ENCODE results near the gene TK2. TPM values are rescaled to one million over a fixed set of nuclear protein-coding genes. Genes with fewer than 3 reads are reported as not detected.

The TK2 gene
- total and polyA plus RNA-seq, 9 of the 15 experiments (the other 6 are each of a cell fraction or from before 2014, with no cell fraction given) = 1.1 to 10.2 (median 5.3) TPM

DNA sequence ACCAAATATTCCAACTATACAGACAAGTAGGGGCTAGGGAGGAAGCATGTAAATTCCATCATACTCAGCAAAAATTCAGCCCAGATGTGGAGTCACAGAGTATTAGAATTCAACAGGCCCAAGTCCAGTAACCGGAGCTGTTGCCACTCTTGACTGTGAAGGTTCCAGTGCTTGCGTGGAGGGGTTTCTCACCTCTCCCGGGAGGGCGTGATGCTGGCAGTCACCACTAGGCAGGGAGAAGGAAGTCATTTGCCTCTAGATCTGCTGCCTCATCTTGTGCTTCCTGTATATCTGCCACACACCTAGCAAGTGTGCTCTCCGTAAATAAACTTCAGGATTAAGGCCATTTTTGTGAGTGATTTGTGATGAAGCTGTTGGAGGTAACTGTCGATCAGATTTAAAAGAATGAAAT lies 1.4 kb upstream of the TK2 start (continued):
- TF ChIP-seq, protein P1, sequence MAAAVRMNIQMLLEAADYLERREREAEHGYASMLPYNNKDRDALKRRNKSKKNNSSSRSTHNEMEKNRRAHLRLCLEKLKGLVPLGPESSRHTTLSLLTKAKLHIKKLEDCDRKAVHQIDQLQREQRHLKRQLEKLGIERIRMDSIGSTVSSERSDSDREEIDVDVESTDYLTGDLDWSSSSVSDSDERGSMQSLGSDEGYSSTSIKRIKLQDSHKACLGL (CRISPR knock-in tag; IDR thresholded peaks at IDR 0.05; ENCODE audit: borderline replicate concordance, poor library complexity, severe bottlenecking) = no peak
- TF ChIP-seq, protein P2, sequence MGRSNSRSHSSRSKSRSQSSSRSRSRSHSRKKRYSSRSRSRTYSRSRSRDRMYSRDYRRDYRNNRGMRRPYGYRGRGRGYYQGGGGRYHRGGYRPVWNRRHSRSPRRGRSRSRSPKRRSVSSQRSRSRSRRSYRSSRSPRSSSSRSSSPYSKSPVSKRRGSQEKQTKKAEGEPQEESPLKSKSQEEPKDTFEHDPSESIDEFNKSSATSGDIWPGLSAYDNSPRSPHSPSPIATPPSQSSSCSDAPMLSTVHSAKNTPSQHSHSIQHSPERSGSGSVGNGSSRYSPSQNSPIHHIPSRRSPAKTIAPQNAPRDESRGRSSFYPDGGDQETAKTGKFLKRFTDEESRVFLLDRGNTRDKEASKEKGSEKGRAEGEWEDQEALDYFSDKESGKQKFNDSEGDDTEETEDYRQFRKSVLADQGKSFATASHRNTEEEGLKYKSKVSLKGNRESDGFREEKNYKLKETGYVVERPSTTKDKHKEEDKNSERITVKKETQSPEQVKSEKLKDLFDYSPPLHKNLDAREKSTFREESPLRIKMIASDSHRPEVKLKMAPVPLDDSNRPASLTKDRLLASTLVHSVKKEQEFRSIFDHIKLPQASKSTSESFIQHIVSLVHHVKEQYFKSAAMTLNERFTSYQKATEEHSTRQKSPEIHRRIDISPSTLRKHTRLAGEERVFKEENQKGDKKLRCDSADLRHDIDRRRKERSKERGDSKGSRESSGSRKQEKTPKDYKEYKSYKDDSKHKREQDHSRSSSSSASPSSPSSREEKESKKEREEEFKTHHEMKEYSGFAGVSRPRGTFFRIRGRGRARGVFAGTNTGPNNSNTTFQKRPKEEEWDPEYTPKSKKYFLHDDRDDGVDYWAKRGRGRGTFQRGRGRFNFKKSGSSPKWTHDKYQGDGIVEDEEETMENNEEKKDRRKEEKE (IDR thresholded peaks at IDR 0.05; ENCODE audit: borderline replicate concordance in 1 of 2, control insufficient read depth in 1 of 2, low read depth in 2 of 2, low read length in 1 of 2) = no peak
- TF ChIP-seq SMAD3 (CRISPR knock-in tag; conservative IDR thresholded peaks at IDR 0.05) (no peak), MIER1 (IDR thresholded peaks at IDR 0.05; ENCODE audit: low read depth) (no peak), SRSF3 (IDR thresholded peaks at IDR 0.05; ENCODE audit: insufficient read depth, low read length) (no peak), SMARCB1 (IDR thresholded peaks at IDR 0.05; ENCODE audit: insufficient read length, low read depth) (no peak), JUND (IDR thresholded peaks at IDR 0.05; ENCODE audit: borderline replicate concordance, low read depth, low read length) (0 out of 2 replicates have a peak, but pooled peaks have one; percentile 2), JUND (tag; IDR thresholded peaks at IDR 0.05; ENCODE audit: borderline replicate concordance, low read depth, low read length) (peak; percentile 44; the same call in 1 of the 3 replicates), CBX8 (IDR thresholded peaks at IDR 0.05; ENCODE audit: borderline replicate concordance, extremely low read depth, low read depth, low read length, poor library complexity, severe bottlenecking) (no peak), PTRF (tag; IDR thresholded peaks at IDR 0.05) (no peak), NFRKB (IDR thresholded peaks at IDR 0.05; ENCODE audit: low read depth) (0 out of 2 replicates have a peak, but pooled peaks have one; percentile 12), ZFP1 (CRISPR knock-in tag; IDR thresholded peaks at IDR 0.05) (no peak), RUNX1 (IDR thresholded peaks at IDR 0.05; ENCODE audit: low read depth) (no peak), CHD2 (IDR thresholded peaks at IDR 0.05; ENCODE audit: low read depth, low read length) (no peak), ZNF431 (CRISPR knock-in tag; IDR thresholded peaks at IDR 0.05) (no peak)
- TF ChIP-seq, protein P3, sequence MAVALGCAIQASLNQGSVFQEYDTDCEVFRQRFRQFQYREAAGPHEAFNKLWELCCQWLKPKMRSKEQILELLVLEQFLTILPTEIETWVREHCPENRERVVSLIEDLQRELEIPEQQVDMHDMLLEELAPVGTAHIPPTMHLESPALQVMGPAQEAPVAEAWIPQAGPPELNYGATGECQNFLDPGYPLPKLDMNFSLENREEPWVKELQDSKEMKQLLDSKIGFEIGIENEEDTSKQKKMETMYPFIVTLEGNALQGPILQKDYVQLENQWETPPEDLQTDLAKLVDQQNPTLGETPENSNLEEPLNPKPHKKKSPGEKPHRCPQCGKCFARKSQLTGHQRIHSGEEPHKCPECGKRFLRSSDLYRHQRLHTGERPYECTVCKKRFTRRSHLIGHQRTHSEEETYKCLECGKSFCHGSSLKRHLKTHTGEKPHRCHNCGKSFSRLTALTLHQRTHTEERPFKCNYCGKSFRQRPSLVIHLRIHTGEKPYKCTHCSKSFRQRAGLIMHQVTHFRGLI (CRISPR knock-in tag; IDR thresholded peaks at IDR 0.05) = no peak
- TF ChIP-seq, protein P4, sequence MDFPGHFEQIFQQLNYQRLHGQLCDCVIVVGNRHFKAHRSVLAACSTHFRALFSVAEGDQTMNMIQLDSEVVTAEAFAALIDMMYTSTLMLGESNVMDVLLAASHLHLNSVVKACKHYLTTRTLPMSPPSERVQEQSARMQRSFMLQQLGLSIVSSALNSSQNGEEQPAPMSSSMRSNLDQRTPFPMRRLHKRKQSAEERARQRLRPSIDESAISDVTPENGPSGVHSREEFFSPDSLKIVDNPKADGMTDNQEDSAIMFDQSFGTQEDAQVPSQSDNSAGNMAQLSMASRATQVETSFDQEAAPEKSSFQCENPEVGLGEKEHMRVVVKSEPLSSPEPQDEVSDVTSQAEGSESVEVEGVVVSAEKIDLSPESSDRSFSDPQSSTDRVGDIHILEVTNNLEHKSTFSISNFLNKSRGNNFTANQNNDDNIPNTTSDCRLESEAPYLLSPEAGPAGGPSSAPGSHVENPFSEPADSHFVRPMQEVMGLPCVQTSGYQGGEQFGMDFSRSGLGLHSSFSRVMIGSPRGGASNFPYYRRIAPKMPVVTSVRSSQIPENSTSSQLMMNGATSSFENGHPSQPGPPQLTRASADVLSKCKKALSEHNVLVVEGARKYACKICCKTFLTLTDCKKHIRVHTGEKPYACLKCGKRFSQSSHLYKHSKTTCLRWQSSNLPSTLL (IDR thresholded peaks at IDR 0.05) = no peak
- TF ChIP-seq, protein P5, sequence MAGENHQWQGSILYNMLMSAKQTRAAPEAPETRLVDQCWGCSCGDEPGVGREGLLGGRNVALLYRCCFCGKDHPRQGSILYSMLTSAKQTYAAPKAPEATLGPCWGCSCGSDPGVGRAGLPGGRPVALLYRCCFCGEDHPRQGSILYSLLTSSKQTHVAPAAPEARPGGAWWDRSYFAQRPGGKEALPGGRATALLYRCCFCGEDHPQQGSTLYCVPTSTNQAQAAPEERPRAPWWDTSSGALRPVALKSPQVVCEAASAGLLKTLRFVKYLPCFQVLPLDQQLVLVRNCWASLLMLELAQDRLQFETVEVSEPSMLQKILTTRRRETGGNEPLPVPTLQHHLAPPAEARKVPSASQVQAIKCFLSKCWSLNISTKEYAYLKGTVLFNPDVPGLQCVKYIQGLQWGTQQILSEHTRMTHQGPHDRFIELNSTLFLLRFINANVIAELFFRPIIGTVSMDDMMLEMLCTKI (IDR thresholded peaks at IDR 0.05; ENCODE audit: partially characterized antibody) = no peak
- TF ChIP-seq, protein P6, sequence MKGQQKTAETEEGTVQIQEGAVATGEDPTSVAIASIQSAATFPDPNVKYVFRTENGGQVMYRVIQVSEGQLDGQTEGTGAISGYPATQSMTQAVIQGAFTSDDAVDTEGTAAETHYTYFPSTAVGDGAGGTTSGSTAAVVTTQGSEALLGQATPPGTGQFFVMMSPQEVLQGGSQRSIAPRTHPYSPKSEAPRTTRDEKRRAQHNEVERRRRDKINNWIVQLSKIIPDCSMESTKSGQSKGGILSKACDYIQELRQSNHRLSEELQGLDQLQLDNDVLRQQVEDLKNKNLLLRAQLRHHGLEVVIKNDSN (CRISPR knock-in tag; IDR thresholded peaks at IDR 0.05) = no peak
